HFF-Myc (cell line): ENCODE data around the gene KRTAP9-6.

ENCODE experiments used
- DNase-seq: peaks from one replicate; pipeline ENCODE4 v3.0.0-alpha.2; 2011; ENCODE audit warnings: low read depth; ENCODE audit errors: extremely low read depth
- H3K4me3 ChIP-seq: replicated peaks from 2 replicates; pipeline ENCODE4 v1.5.1; 2011; ENCODE audit warnings: low read depth, mild to moderate bottlenecking, control low read depth, low read length
- CTCF ChIP-seq: IDR thresholded peaks from 2 replicates; pipeline ENCODE4 v1.5.1; 2012; ENCODE audit warnings: mild to moderate bottlenecking, low read depth, low read length, control low read depth; ENCODE audit errors: missing control alignments

KRTAP9-6 gene

DNA sequence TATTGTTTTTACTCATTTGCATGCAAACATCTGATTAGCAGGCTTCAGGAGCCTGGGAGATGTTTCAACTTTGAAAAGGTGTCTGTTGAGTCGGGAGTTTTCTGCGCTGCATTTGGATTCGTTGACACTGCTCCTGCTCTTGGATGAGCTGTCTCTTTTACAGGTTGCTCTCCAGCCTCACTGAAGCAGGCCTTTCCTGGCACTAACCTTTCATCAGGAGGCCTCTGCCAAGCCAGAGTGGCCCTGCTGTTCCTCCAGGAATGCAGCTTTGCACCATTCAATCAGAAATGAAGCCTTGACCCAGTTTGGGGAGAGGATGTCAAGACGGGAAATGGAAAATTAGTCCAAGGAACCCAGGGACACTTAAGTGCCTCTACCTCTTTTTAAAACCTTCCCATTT lies 37.8 kb downstream of the KRTAP9-6 start:
- DNase-seq = no peak
- no peak for TF ChIP-seq CTCF
- no peak overlapping the region for H3K4me3 ChIP-seq

GRCh38 chr17:41304091-41304490 lies 38.9 kb downstream of the KRTAP9-6 start:
- no peak overlapping the region for H3K4me3 ChIP-seq
- DNase-seq = no peak
- no peak for TF ChIP-seq CTCF

DNA sequence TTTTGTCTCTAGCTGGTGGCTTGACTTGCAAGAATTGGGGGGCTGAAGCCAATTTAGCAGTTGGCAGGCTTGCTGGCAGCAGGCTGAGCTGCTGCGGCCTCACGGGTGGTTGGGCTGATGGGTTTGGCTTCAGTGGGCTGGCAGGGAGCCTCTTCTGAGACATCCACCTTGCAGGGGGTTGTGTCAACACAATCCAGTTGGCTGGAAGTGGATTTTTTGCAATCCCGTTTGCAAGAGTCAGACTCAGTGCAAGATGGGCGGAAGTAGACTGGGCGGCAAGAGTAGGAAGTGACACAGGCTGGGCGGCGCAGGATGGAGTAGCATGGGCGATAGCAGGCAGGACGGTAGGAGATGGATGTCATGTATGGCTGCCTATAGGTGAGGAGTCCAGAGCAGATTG lies 42.5 kb downstream of the KRTAP9-6 start:
- DNase-seq = no peak
- H3K4me3 ChIP-seq = no peak overlapping the region
- no peak for TF ChIP-seq CTCF

DNA sequence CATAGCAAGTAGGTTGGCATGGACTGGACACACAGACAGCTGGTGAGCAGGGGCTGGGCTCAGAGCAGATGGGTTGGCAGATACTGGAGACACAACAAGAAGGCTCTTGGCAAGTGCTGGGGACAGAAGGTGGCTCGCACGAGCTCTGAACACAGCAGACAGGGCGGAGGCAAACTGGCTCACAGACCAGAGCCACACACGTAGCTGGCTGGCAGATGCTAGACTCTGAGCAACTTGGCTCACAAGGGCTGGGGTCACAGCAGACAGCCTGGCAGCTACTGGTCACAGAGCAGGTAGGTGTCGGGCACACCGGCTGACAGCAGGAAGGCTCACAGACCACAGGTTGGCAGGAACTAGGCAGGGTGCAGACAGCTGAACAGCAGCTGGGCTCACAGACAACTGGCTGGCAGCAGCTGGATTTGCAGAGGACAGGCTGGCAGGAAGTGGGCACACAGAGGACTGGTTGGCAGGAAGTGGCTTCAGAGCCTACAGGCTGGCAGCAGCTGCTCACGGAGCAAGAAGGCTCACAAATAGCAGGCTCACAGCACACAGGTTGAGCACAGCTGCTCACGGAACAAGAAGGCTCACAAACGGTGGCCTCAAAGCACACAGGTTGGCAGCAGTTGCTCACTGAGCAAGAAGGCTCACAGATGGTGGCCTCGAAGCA lies 43.2 kb downstream of the KRTAP9-6 start:
- no peak overlapping the region for H3K4me3 ChIP-seq
- DNase-seq = no peak
- no peak for TF ChIP-seq CTCF

DNA sequence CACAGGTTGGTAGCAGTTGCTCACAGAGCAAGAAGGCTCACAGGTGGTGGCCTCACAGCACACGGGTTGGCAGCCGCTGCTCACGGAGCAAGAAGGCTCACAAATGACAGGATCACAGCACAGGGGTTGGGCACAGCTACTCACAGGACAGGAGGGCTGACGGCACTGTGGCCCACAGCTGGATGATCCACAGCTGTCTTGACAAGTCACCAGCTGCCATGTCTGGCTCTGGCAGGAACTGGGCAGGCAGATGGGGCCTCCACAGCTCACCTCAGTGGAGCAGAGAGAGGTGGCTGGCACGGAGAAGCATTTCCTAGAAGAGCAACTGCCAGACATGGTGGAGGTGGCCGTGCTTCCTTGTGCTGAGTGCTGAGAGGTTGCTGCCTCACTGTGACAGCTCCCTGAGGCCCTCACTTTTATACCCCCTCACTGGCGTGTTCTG lies 43.8 kb downstream of the KRTAP9-6 start, which contains the start of gene KRTAP16-1:
Gene KRTAP16-1 (minus strand): TSS at position 392 of the 442 bp plus-strand sequence. CDS start 56 bp downstream, at position 336.
- no peak within 1 kb of the TSS for H3K4me3 ChIP-seq
- DNase-seq = no peak
- TF ChIP-seq CTCF = no peak

GRCh38 chr17:41311111-41311510 lies 45.9 kb downstream of the KRTAP9-6 start:
- no peak for TF ChIP-seq CTCF
- no peak for DNase-seq
- no peak overlapping the region for H3K4me3 ChIP-seq
